HEK293 (cell line): ENCODE results near the gene SIX3.

Experiments used
- CTCF ChIA-PET: fragments of 350-600 bp; formaldehyde crosslinking; extraction: SDS; loops from one replicate; lab custom pipeline; 2021; ENCODE audit warnings: antibody characterized with exemption; lab: Yijun Ruan, JAX
- POLR2A ChIA-PET: fragments of 300-600 bp; formaldehyde crosslinking; extraction: SDS; loops from one replicate; lab custom pipeline; 2020; ENCODE audit warnings: antibody characterized with exemption, inconsistent platforms; lab: Yijun Ruan, JAX
- H3K27ac ChIP-seq: fragments of 200-500 bp; sonication (Bioruptor generic); 2 replicates; pipeline ENCODE4 v1.5.1; 2014; ENCODE audit warnings: low read depth, low read length, control low read depth, inconsistent platforms; ENCODE audit errors: extremely low read depth
- H3K36me3 ChIP-seq, 2 experiments: fragments of 200-500 bp in 1 of 2; sonication (Bioruptor generic) in 1 of 2; 1 replicate in 1 of 2; 2 replicates in 1 of 2; pipeline ENCODE4 v1.5.1; 2014 to 2017; ENCODE audit warnings: inconsistent platforms in 2 of 2, low read length in 2 of 2; ENCODE audit not compliant: control insufficient read depth in 2 of 2, insufficient read depth in 1 of 2
- H3K4me1 ChIP-seq: fragments of 200-500 bp; sonication (Bioruptor generic); 2 replicates; pipeline ENCODE4 v1.5.1; 2014; ENCODE audit warnings: mild to moderate bottlenecking, low read length, inconsistent platforms; ENCODE audit not compliant: control insufficient read depth, insufficient read depth
- H3K4me3 ChIP-seq: 2 replicates; pipeline ENCODE4 v1.5.1; 2011; ENCODE audit warnings: low read depth, mild to moderate bottlenecking, control low read depth, low read length, moderate library complexity
- H3K9me3 ChIP-seq: fragments of 200-500 bp; sonication (Bioruptor generic); 2 replicates; pipeline ENCODE4 v1.5.1; 2014; ENCODE audit warnings: low read depth, low read length, inconsistent platforms; ENCODE audit not compliant: control insufficient read depth, insufficient read depth
- BCL6B ChIP-seq: fragments of 450-650 bp; formaldehyde crosslinking; IDR thresholded peaks from 2 replicates; pipeline ENCODE4 v1.5.1; 2017; ENCODE audit warnings: missing biosample characterization, missing genetic modification characterization
- HIC1 ChIP-seq: fragments of 450-650 bp; formaldehyde crosslinking; IDR thresholded peaks from 2 replicates; pipeline ENCODE4 v1.5.1; 2016; ENCODE audit warnings: missing biosample characterization, missing genetic modification characterization
- SP3 ChIP-seq: fragments of 450-650 bp; formaldehyde crosslinking; IDR thresholded peaks from 2 replicates; pipeline ENCODE4 v1.5.1; 2016; ENCODE audit warnings: missing biosample characterization, missing genetic modification characterization
- ZNF121 ChIP-seq: fragments of 450-650 bp; formaldehyde crosslinking; IDR thresholded peaks from 2 replicates; pipeline ENCODE4 v1.5.1; 2016; ENCODE audit warnings: missing biosample characterization, missing genetic modification characterization
- ZNF148 ChIP-seq: fragments of 450-650 bp; formaldehyde crosslinking; IDR thresholded peaks from 2 replicates; pipeline ENCODE4 v1.5.0; 2017; ENCODE audit warnings: missing biosample characterization, missing genetic modification characterization, borderline replicate concordance
- ZNF398 ChIP-seq: fragments of 450-650 bp; formaldehyde crosslinking; IDR thresholded peaks from 2 replicates; pipeline ENCODE4 v1.5.1; 2017; ENCODE audit warnings: missing biosample characterization, missing genetic modification characterization
- ZNF544 ChIP-seq: fragments of 450-650 bp; formaldehyde crosslinking; IDR thresholded peaks from 2 replicates; pipeline ENCODE4 v1.5.0; 2017; ENCODE audit warnings: missing biosample characterization, missing genetic modification characterization
- ZNF555 ChIP-seq: fragments of 450-650 bp; formaldehyde crosslinking; conservative IDR thresholded peaks from 2 replicates; pipeline ENCODE4 v1.5.1; 2017; ENCODE audit warnings: missing biosample characterization, mild to moderate bottlenecking, missing genetic modification characterization, inconsistent platforms
- ZNF560 ChIP-seq: fragments of 450-650 bp; formaldehyde crosslinking; IDR thresholded peaks from 2 replicates; pipeline ENCODE4 v1.5.1; 2017; ENCODE audit warnings: missing biosample characterization, missing genetic modification characterization, borderline replicate concordance
- ZNF621 ChIP-seq: fragments of 450-650 bp; formaldehyde crosslinking; IDR thresholded peaks from 2 replicates; pipeline ENCODE4 v1.5.1; 2017; ENCODE audit warnings: missing biosample characterization, missing genetic modification characterization
- ZNF645 ChIP-seq: fragments of 450-650 bp; formaldehyde crosslinking; IDR thresholded peaks from 2 replicates; pipeline ENCODE4; 2016; ENCODE audit warnings: missing biosample characterization, missing genetic modification characterization
- ZNF747 ChIP-seq: fragments of 450-650 bp; formaldehyde crosslinking; IDR thresholded peaks from 2 replicates; pipeline ENCODE4 v1.5.1; 2016; ENCODE audit warnings: missing biosample characterization, missing genetic modification characterization
- ZNF792 ChIP-seq: fragments of 450-650 bp; formaldehyde crosslinking; IDR thresholded peaks from 2 replicates; pipeline ENCODE4 v1.5.1; 2016; ENCODE audit warnings: missing biosample characterization, missing genetic modification characterization
- ZSCAN18 ChIP-seq: fragments of 450-650 bp; formaldehyde crosslinking; IDR thresholded peaks from 2 replicates; pipeline ENCODE4 v1.5.1; 2016; ENCODE audit warnings: missing biosample characterization, missing genetic modification characterization
- ZXDB ChIP-seq: fragments of 450-650 bp; formaldehyde crosslinking; IDR thresholded peaks from 2 replicates; pipeline ENCODE4 v1.5.1; 2016; ENCODE audit warnings: missing biosample characterization, missing genetic modification characterization

SIX3 gene

GRCh38 chr2:44922776-44923175, 18.7 kb upstream of the SIX3 start:
- no peak for TF ChIP-seq SP3
- no peak for TF ChIP-seq ZNF398 (tag by site-specific recombination)
- no peak for TF ChIP-seq ZNF747 (tag by site-specific recombination)
- no peak for TF ChIP-seq ZNF645 (tag by site-specific recombination)
- no peak for TF ChIP-seq ZXDB (tag by site-specific recombination)
- no peak for TF ChIP-seq HIC1 (tag by site-specific recombination)
- TF ChIP-seq ZNF121 (tag by site-specific recombination) = no peak
- no peak for TF ChIP-seq BCL6B (tag by site-specific recombination)
- TF ChIP-seq ZSCAN18 (tag by site-specific recombination) = no peak
- TF ChIP-seq ZNF544 = no peak
- no peak for TF ChIP-seq ZNF148 (tag by site-specific recombination)
- no peak for TF ChIP-seq ZNF555 (tag by site-specific recombination)
- no peak for TF ChIP-seq ZNF621 (tag by site-specific recombination)
- no peak for TF ChIP-seq ZNF560 (tag by site-specific recombination)
- TF ChIP-seq ZNF792 (tag by site-specific recombination) = no peak
- H3K4me1 ChIP-seq = no peaks in the 10 kb centered on the region
- H3K36me3 ChIP-seq = no peaks in the 10 kb centered on the region
- H3K9me3 ChIP-seq = no peaks in the 10 kb centered on the region
- ChIA-PET CTCF (interaction anchor here (0.6 kb wide), 2 partner anchors 362 to 722 kb away, joined by 3 read pairs; no protein-coding TSS in a partner anchor), POLR2A (no interaction called here)
- no peak overlapping the region for H3K4me3 ChIP-seq
- H3K27ac ChIP-seq = no peak overlapping the region
